Naive B cell (primary cell): ENCODE data around the gene EIPR1. TPM values are rescaled to one million over a fixed set of nuclear protein-coding genes. Genes with fewer than 3 reads are reported as not detected.
A peak's percentile ranks its signal among the peaks of the same experiment; 100 is the strongest.

ENCODE experiments used
- ATAC-seq, 2 donors: fragments of 150-1000 bp; cut with Tn5 transposase; 2 replicates each; pipeline ENCODE4 v1.10.0; 2021; ENCODE audit warnings: low read depth in 2 of 2, mild to moderate bottlenecking in 2 of 2, moderate library complexity in 2 of 2
- DNase-seq: peaks from one replicate; pipeline ENCODE4 v3.0.0; 2022
- H3K27ac Mint-ChIP-seq, 6 donors: one replicate each; pipeline ENCODE4 v1.8.0; 2020 to 2022; ENCODE audit warnings: mild to moderate bottlenecking in 6 of 6, mixed read lengths in 6 of 6, moderate library complexity in 5 of 6, inconsistent platforms in 2 of 6
- H3K27me3 Mint-ChIP-seq, 3 donors: one replicate each; pipeline ENCODE4 v1.8.0; 2021 to 2022; ENCODE audit warnings: mixed read lengths in 3 of 3, mild to moderate bottlenecking in 1 of 3
- H3K36me3 Mint-ChIP-seq, 2 donors: one replicate each; pipeline ENCODE4 v1.8.0; 2020 to 2022; ENCODE audit warnings: mixed read lengths in 2 of 2, inconsistent platforms in 1 of 2, mild to moderate bottlenecking in 1 of 2
- H3K4me1 Mint-ChIP-seq, 3 donors: one replicate each; pipeline ENCODE4 v1.8.0; 2020 to 2022; ENCODE audit warnings: mixed read lengths in 3 of 3, inconsistent platforms in 1 of 3, mild to moderate bottlenecking in 1 of 3, moderate library complexity in 1 of 3
- H3K4me3 Mint-ChIP-seq, 8 donors: one replicate each; pipeline ENCODE4 v1.8.0; 2020 to 2022; ENCODE audit warnings: mild to moderate bottlenecking in 8 of 8, mixed read lengths in 8 of 8, moderate library complexity in 8 of 8, inconsistent platforms in 2 of 8
- H3K9me3 Mint-ChIP-seq, 7 donors: one replicate each; pipeline ENCODE4 v1.8.0; 2020 to 2022; ENCODE audit warnings: mixed read lengths in 7 of 7, mild to moderate bottlenecking in 5 of 7, inconsistent platforms in 2 of 7, moderate library complexity in 1 of 7
- polyA plus RNA-seq, 6 donors: library from polyadenylated mRNA; unstranded; fragments of 300-500 nt; fragmentation: Illumina TruSeq; gene quantifications; one replicate each; pipeline ENCODE4 v1.2.3, GENCODE V29; 2021; ENCODE audit warnings: low read depth in 6 of 6

The EIPR1 gene
- polyA plus RNA-seq, 6 donors from 2014 or later: 35.7 to 53.9 (median 40.9) TPM

DNA sequence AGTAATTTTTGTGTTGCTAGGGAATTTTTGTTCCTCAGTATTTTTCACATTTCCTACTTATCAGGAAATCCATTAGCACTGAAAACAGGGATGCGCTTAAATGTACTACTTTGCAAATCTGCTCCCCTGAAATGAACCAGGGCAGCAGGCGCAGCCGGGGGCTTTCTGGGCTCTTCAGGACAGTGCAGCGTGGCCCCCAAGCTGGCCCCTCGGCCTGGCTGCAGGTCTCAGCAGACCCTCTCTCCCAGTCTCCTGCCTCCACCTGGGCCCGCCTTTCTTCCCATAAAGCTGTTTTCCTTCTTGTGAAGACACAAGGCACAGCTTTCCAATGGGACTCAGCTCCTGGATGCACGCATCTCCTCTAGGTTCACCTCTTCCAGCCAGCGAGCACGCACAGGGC lies 35.3 kb downstream of the EIPR1 start:
- H3K36me3 Mint-ChIP-seq: peaks cover 13% of the 10 kb centered on the region in 2 donors

DNA sequence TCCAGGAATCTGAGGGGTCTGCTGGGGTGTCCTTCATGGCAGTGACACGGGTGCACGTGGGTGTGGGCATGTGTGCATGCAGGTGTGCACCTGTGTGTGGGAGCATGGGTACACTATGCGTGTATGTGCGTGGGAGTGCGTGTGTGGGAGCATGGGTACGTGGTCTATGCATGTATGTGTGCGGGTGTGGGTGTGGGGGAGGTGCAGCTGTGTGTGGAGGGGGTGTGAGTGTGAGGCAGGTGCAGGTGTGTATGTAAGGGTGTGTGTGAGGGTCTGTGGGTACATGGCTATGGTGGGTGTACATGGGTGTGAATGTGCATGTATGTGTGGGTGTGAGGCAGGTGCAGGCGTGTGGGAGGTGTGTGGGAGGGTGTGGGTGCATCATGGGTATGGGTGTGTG lies 36.3 kb downstream of the EIPR1 start:
- H3K9me3 Mint-ChIP-seq: no peaks in the 10 kb centered on the region
- peaks cover 8 to 15% (median 9%) of the 10 kb centered on the region in 3 donors for H3K4me1 Mint-ChIP-seq
- H3K27me3 Mint-ChIP-seq: no peaks in the 10 kb centered on the region
- peaks cover 3% of the 10 kb centered on the region in 2 donors for H3K36me3 Mint-ChIP-seq
- ATAC-seq: no peak
- H3K4me3 Mint-ChIP-seq: no peak overlapping the region
- peak overlapping the region in 1 of 6 donors; percentile 74 for H3K27ac Mint-ChIP-seq
- DNase-seq: no peak

More for the DNA sequence above, 35.3 kb downstream of the EIPR1 start:
- H3K27ac Mint-ChIP-seq: peak overlapping the region in 1 of 6 donors; percentile 24
- DNase-seq (no peak), ATAC-seq (no peak)
- peaks cover 5 to 9% (median 6%) of the 10 kb centered on the region in 3 donors for H3K4me1 Mint-ChIP-seq
- no peak overlapping the region for H3K4me3 Mint-ChIP-seq
- H3K9me3 Mint-ChIP-seq: peaks cover 0 to under 1% (median 0%) of the 10 kb centered on the region in 7 donors
- no peaks in the 10 kb centered on the region for H3K27me3 Mint-ChIP-seq

DNA sequence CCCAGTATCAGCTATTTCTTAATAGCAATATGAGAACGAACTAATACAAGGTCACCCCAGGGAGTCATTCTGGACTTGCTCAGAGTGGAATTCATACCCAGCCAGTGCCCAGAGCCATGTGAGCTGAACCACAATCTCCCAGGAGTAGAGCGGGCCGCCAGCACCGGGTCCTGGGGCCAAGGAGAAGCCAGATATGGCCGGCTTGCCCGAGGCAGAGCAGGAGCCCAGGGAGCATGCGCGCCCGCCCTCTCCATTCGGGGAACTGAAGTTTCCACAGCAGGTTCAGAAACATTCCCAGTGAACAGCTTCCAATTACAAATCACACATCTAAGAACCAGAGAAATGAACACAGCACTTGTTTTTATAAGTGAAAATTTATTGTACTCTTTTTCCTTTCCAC lies 37.5 kb downstream of the EIPR1 start:
- Mint-ChIP-seq H3K36me3 (peaks cover 5 to 11% of the 10 kb centered on the region in 2 donors), H3K9me3 (peaks cover 0 to 3% (median 0%) of the 10 kb centered on the region in 7 donors), H3K27me3 (no peaks in the 10 kb centered on the region), H3K27ac (no peak overlapping the region), H3K4me1 (peaks cover 12 to 16% (median 12%) of the 10 kb centered on the region in 3 donors), H3K4me3 (no peak overlapping the region)
- ATAC-seq (no peak), DNase-seq (no peak)

DNA sequence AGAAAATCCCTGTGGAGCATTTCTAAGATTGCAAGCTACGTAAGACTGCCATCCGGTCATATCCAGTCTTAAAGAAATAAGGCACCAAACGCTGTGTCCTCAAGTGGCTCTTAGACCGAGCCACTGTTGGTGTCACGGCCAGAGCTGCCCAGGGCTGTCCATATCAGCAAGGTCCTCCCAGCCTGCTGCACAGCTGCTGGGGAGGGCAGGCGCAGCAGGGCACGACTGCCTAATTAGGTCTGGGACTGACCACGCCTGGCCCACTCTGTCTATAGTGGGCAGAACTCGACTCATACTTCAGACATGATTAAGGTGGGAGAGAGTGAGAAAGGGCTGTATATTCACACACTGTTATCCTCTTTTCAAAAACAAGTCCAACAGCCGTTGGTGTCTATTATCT lies 39.3 kb downstream of the EIPR1 start:
- Mint-ChIP-seq H3K4me1 (peaks cover 12 to 16% (median 12%) of the 10 kb centered on the region in 3 donors), H3K9me3 (peaks cover 0 to 3% (median 0%) of the 10 kb centered on the region in 7 donors), H3K4me3 (no peak overlapping the region), H3K36me3 (peaks cover 12 to 15% of the 10 kb centered on the region in 2 donors), H3K27ac (no peak overlapping the region), H3K27me3 (no peaks in the 10 kb centered on the region)
- DNase-seq (no peak), ATAC-seq (no peak)

DNA sequence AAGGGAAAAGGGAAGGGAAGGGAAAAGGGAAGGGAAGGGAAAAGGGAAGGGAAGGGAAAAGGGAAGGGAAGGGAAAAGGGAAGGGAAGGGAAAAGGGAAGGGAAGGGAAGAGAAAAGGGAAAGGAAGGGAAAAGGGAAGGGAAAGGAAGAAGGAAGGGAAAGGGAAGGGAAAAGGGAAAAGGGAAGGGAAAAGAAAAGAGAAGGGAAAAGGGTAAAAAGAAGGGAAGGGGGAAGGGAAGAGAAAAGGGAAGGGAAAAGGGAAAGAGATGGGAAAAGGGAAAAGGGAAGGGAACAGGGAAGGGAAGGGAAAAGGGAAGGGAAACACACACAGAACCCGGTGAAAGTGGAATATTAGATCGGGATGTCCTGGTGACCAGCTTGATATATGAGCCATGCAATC lies 40.8 kb downstream of the EIPR1 start:
- no peaks in the 10 kb centered on the region for H3K27me3 Mint-ChIP-seq
- peaks cover 0 to 3% (median 0%) of the 10 kb centered on the region in 7 donors for H3K9me3 Mint-ChIP-seq
- DNase-seq: no peak
- peak overlapping the region in 1 of 6 donors; percentile 38 for H3K27ac Mint-ChIP-seq
- H3K4me3 Mint-ChIP-seq: no peak overlapping the region
- H3K4me1 Mint-ChIP-seq: peaks cover 10 to 16% (median 15%) of the 10 kb centered on the region in 3 donors
- H3K36me3 Mint-ChIP-seq: peaks cover 15 to 20% of the 10 kb centered on the region in 2 donors
- ATAC-seq: no peak

DNA sequence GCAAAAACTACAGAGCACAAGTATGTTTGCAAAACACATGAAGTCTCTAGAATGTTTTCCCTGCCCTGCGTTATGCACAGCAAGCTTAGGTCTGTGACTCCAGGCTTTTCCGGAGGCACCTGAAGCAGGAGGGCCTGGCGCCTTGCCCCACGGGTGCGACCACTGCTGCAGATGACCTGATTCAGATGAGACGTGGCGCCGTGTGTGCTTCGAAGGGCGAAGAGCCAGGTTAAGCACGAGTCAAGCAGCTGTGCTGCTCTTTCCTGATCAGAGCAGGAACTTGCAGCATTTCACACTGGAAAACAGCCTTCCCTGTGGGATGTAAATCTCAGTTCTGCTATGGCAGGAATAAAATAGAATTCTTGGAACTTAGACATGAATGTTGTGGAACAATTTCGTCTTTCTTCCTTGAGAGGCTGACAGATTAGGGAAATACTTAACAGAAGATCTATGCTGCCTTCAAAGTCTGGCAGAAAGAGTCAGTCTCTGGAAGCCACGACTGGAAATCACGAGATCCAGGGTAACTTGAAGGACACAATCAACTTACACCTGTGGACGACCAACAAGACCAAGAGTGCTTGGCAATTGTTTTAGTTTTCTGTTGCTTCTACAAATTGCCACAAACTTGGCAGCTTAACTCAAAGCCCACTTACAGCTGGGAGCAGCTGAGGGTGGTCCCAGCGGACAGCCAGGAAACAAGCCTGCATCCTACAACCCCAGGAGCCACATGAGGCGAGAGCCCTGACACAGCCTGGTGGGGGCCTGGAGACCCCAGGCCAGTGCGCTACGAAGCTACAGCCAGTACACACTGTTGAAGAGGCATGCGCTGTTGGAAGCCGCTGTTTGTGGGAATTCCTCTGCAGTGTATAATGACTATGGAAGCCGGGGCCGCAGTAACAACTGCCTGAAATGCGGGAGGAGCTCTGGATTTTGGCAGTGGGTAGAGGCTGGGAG lies 42.9 kb downstream of the EIPR1 start:
- peaks cover 32% of the 10 kb centered on the region in 2 donors for H3K36me3 Mint-ChIP-seq
- ATAC-seq: no peak

DNA sequence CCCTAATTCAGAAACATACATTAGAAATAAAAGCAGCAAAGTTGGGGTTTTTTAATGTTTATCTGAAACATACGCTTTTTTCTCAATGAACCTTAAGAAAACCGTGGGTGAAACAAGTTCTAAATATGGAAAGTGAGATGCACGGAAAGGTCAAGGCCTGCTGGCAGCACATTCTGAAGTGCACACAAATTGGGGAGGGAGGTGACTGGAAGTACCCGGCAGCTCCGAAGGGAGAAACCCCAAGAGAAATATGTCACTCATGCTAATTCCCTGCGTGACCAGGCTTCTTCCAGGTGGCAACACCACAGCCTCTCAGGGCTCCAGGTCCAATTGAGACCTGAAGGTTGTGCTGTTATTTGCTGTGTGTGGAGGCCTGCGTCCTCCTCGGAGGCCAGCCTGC lies 45.5 kb downstream of the EIPR1 start:
- Mint-ChIP-seq H3K36me3 (peaks cover 32% of the 10 kb centered on the region in 2 donors), H3K27ac (no peak overlapping the region)
- ATAC-seq: no peak

More for the DNA sequence above, 42.9 kb downstream of the EIPR1 start:
- H3K27me3 Mint-ChIP-seq: no peaks in the 10 kb centered on the region
- H3K9me3 Mint-ChIP-seq: peaks cover 0 to 11% (median 0%) of the 10 kb centered on the region in 7 donors
- DNase-seq: no peak
- H3K4me3 Mint-ChIP-seq: no peak overlapping the region
- peak overlapping the region in 1 of 6 donors; percentile 41 for H3K27ac Mint-ChIP-seq
- H3K4me1 Mint-ChIP-seq: peaks cover 5 to 25% (median 15%) of the 10 kb centered on the region in 3 donors

DNA sequence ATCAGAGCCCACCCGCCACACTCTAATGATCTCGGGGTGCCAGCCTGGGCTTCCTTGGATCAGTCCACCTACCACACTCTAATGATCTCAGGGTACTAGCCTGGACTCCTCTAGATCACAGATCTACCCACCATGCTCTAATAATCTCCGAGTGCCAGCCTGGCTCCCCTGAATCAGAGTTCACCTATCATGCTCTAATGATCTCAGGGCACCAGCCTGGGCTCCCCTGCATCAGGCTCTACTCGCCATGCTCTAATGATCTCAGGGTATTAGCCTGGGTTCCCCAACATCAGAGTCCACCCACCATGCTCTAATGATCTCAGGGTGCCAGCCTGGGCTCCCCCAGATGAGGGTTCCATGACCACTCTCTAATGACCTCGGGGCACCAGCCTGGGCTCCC lies 48.1 kb downstream of the EIPR1 start:
- DNase-seq (no peak), ATAC-seq (no peak)
- peak overlapping the region in 4 of 6 donors; percentile 23 to 85 (median 80) for H3K27ac Mint-ChIP-seq
- H3K4me1 Mint-ChIP-seq: peaks cover 6 to 30% (median 14%) of the 10 kb centered on the region in 3 donors
- H3K27me3 Mint-ChIP-seq: no peaks in the 10 kb centered on the region
- H3K4me3 Mint-ChIP-seq: no peak overlapping the region
- peaks cover 28 to 32% of the 10 kb centered on the region in 2 donors for H3K36me3 Mint-ChIP-seq
- H3K9me3 Mint-ChIP-seq: peaks cover 0 to 11% (median 0%) of the 10 kb centered on the region in 7 donors

More for the DNA sequence above, 45.5 kb downstream of the EIPR1 start:
- Mint-ChIP-seq H3K27me3 (no peaks in the 10 kb centered on the region), H3K4me1 (peaks cover 10 to 33% (median 23%) of the 10 kb centered on the region in 3 donors), H3K9me3 (peaks cover 0 to 11% (median 0%) of the 10 kb centered on the region in 7 donors), H3K4me3 (no peak overlapping the region)
- DNase-seq: no peak

DNA sequence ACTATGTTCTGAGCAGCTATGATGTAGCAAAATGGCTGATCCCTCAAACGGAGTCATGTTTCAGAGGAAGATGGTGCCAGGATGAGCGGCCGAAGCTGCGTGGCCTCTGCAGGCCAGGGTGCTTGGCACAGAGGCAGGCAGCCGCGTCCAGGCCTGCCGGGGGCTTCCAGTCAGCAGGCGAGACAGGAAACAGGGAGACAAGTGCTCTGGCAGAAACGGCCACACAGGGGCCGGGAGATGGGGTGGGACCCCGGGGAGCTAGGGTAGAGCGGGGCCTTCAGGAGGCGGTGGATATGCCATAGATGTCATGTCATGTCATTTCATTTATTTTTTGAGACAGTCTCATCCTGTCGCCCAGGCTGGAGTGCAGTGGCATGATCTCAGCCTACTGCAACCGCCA lies 50.7 kb downstream of the EIPR1 start:
- ATAC-seq (no peak), DNase-seq (no peak)
- Mint-ChIP-seq H3K4me1 (peaks cover 6 to 27% (median 14%) of the 10 kb centered on the region in 3 donors), H3K27ac (no peak overlapping the region), H3K4me3 (no peak overlapping the region), H3K36me3 (peaks cover 22 to 31% of the 10 kb centered on the region in 2 donors), H3K27me3 (no peaks in the 10 kb centered on the region), H3K9me3 (peaks cover 0 to 11% (median 0%) of the 10 kb centered on the region in 7 donors)

DNA sequence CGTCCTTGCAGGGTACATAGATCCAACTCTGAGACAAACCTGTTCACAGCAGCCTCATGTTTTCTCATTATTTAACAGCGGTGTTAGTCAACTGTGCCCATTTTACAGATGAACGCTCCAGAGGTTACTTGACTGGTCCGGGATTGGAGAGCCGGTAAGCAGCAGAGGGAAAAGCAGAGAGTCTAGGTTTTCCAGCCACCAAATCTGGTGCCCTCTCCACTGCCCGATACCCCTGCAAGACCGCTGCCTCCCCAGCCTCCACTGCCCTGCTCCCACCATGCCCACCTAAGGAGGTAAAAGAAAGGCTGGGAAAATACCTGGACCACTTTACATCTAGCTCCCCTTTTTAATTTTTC lies 51.5 kb downstream of the EIPR1 start:
- Mint-ChIP-seq H3K4me1 (peaks cover 6 to 27% (median 14%) of the 10 kb centered on the region in 3 donors), H3K27me3 (no peaks in the 10 kb centered on the region), H3K27ac (no peak overlapping the region), H3K36me3 (peaks cover 29% of the 10 kb centered on the region in 2 donors), H3K4me3 (no peak overlapping the region), H3K9me3 (peaks cover 0 to 11% (median 0%) of the 10 kb centered on the region in 7 donors)
- DNase-seq (no peak), ATAC-seq (no peak)

DNA sequence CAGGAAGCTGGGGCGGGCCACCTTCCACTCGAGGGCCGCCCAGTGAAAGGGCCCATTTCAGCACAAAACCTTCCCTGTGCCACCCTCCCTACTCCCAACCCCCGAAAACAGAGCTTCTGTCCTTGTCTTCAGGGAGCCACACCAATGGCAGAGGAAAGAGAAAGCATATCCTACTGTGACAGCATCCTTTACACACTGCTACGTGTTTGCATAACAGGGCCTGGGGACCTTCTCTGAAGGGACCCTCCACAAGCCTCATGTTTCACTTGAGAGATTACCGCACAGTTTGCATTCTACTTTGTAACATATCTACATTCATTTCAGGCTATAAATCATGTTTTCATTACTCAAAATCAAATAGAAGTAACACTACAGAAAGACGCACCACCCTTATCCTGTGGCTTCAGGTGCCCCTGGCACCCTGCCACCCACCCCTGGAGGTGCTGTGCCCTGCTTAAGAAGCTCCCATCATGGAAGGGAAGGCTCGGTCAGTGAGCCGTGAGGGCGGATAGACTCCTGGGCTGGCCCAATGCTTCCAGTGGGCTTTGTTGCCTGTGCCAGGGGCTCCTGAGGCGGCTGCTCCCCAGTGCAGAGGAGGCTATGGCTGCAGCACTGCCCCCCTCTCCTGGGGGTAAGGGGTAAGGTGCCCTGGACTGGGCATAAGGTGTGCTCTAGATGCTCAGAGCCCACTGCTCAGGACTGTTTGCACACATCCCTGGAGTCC lies 52.0 kb downstream of the EIPR1 start:
- Mint-ChIP-seq H3K36me3 (peaks cover 24 to 25% of the 10 kb centered on the region in 2 donors), H3K27ac (peak overlapping the region in 1 of 6 donors; percentile 69), H3K27me3 (no peaks in the 10 kb centered on the region), H3K4me3 (no peak overlapping the region), H3K4me1 (peaks cover 6 to 21% (median 14%) of the 10 kb centered on the region in 3 donors), H3K9me3 (peaks cover 0 to 6% (median 0%) of the 10 kb centered on the region in 7 donors)
- ATAC-seq (no peak), DNase-seq (no peak)

DNA sequence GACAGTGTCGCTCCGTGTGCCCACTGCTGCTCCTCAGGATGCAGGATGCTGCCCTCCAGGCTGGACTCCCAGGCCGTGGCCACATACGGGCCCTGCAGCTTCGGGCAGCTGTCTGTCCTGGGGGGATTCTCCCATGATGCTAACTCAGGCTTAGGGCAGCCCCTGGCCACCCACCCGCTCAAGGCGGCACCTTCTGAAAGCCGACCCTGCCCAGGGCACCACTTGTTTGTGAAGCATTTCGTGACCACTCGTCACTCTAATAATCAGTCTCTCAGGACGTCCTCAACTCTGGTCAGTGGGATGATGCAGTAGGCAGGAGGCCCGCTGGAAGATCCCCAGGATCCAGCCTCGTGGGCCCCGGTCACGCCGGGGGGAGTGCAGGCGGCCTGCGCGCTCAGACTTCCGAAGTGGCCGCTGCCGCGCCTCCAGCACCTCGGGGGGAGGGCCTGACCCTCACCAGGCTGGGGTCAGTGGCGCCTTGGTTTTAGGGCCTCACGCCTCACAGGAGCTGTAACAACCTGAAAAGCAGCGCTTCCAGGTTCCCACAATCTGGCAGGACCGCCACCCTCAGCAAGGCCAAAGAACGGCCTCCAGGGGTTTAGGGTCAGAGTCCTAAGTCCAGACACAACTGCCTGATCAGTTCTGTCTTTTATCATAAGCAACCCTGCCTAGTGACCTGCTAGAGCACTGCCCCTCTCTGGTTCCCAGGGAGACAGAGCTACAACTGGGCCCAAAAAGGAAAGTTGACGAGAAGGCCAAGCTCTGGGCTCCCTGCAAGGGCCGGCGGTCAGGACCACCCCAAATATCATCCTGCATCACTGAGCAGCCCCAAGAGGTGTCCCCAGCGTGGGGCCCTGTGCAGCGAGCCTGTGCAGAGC lies 53.0 kb downstream of the EIPR1 start:
- no peaks in the 10 kb centered on the region for H3K27me3 Mint-ChIP-seq
- H3K4me3 Mint-ChIP-seq: no peak overlapping the region
- ATAC-seq (no peak), DNase-seq (no peak)
- peaks cover 5 to 12% (median 9%) of the 10 kb centered on the region in 3 donors for H3K4me1 Mint-ChIP-seq
- no peaks in the 10 kb centered on the region for H3K9me3 Mint-ChIP-seq
- no peak overlapping the region for H3K27ac Mint-ChIP-seq
- peaks cover 14 to 22% of the 10 kb centered on the region in 2 donors for H3K36me3 Mint-ChIP-seq
